ENCODE data around the gene UPF1.
A peak's percentile ranks its signal among the peaks of the same experiment; 100 is the strongest.
"Not testable (repeated sequence)": the region's sequence is repeated elsewhere in the genome, so short reads cannot be mapped to it uniquely, and the experiment has no call there.

Gene UPF1

DNA sequence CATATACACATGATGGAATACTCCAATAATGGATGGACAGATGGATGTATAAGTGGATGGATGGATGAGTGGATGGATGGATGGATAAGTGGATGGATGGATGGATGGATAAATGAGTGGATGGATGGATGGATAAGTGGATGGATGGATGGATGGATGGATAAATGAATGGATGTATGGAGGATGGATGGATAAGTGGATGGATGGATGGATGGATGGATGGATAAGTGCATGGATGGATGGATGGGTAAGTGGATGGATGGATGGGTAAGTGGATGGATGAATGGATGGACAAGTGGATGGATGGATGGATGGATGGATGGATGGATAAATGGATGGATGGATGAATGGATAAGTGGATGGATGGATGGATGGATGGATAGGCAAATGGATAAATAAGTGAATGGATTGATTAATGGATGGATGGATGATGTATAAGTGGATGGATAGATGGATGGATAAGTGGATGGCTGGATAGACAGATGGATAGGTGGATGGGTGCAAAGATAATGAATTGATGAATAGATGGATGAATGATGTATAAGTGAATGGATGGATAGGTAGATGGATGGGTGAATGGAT, 32.3 kb upstream of the UPF1 start:
- DNase-seq = no peak

DNA sequence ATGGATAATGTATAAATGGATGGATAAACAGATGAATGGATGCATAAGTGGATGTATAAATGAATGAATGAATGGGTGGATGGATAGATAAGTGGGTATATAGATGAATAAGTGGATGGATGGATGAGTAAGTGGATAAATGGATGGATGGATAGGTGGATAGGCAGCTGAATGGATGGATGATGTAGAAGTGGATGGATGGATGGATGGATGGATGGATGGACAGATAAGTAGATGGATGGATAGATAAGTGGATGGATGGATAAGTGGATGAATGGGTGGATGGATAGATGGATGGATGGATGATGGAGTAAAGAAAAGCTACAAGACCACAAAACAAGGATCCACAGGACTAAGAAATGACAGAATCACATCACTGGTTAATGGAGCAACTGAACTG, 31.7 kb upstream of the UPF1 start:
- no peak for DNase-seq

GRCh38 chr19:18800636-18801035, 31.1 kb upstream of the UPF1 start:
- DNase-seq = no peak

DNA sequence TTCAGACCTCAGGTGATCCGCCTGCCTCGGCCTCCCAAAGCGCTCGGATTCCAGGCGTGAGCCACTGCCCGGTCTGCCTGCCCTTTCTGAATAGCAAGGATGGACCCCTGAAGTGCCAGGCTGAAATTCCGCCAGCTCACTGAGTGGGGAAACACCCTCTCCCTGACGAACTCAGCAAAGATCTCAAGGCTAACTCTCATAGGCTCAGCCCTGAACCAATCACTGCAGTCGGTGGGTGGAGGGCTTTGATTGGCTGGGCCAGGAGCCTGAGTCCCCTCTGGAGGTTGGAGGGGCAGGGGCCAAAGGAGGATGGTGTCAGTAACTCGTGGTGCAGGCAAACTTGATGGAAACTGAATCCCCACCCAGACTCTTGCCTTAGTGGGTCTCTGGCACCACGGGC, 29.4 kb upstream of the UPF1 start:
- no peak for DNase-seq

- no peak for DNase-seq
Observed at GRCh38 chr19:18803550-18804138, 28.1 kb upstream of the UPF1 start.

DNA sequence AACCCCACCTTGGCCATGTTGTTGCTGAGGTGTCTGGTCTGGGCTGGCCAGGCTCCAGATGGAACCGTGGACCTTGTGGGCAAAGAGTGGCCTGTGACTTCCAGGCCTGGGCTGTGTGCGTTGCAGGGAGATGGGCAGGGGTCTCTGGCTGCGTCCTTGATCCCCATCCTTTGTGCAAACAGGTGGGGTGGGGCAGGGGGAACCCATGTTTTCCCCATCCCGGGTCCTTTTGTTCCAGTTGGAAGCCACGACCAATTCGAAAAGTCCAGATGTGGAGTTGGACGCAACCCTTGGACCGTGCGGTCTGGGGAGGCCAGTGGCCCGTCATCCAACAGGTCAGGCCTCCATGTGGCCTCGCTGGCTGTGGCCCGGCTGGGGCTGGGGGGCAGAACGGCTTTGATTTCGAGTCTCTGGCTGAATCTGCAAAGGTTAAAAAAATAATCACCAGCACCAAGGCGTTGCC, 27.6 kb upstream of the UPF1 start:
- DNase-seq = no peak

GRCh38 chr19:18804643-18805042, 27.1 kb upstream of the UPF1 start:
- DNase-seq = no peak

DNA sequence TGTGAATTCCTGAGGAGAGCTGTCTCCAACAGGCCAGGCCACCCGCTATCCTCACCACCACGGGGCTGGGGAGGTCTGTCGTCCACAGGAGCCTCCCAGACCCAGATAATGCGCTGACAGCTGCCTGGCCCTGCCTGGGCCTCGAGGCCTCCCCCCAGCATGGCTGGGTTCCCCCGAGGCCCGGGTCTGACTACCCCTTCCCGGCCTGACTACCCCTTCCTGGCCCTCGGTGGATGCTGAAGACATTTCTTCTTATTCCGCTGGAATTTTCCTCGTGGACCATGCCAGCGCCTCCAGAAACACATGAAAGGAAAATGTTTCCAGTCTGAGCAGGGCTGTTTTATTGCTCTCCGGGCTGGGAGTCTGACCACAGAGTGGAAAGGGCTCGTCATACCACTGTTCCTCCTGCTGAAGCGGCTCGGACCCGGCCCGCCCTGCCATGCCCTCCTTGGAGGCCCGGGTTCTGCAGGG, 23.9 kb upstream of the UPF1 start:
- no peak for DNase-seq

- DNase-seq = no peak
Observed at GRCh38 chr19:18809149-18809868, 22.4 kb upstream of the UPF1 start.

DNA sequence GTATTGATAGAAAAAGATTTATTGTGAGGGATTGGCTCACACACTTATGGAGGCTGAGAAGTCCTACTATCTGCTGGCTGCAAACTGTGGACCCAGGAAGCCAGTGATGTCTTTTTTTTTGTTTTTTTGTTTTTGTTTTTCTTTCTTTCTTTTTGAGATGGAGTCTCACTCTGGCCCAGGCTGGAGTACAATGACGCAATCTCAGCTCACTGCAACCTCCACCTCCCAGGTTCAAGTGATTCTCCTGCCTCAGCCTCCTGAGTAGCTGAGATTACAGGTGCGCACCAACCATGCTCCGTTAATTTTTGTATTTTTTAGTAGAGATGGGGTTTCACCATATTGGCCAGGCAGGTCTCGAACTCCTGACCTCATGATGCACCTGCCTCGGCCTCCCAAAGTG, 20.1 kb upstream of the UPF1 start:
- not testable (repeated sequence) for DNase-seq

DNA sequence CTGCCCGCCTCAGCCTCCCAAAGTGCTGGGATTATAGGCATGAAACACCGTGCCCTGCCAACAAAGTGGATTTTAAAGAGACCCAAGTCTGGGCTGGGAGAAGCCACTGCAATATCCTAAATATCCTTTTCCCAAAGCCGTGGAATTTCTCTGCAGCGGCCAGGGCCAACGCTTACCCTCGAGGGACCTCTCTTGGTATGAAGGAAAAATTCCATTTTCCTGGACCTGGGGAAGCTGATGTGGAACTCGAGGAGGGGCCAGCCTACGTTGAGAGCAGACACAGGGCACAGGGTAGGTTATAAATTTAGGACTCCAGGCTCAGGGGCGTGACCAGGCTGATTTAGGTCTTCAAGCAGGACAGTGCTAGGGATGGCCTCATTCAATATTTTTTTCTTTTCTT, 17.7 kb upstream of the UPF1 start:
- no peak for DNase-seq

- no peak for DNase-seq
Observed at GRCh38 chr19:18815673-18816072, 16.1 kb upstream of the UPF1 start.

DNA sequence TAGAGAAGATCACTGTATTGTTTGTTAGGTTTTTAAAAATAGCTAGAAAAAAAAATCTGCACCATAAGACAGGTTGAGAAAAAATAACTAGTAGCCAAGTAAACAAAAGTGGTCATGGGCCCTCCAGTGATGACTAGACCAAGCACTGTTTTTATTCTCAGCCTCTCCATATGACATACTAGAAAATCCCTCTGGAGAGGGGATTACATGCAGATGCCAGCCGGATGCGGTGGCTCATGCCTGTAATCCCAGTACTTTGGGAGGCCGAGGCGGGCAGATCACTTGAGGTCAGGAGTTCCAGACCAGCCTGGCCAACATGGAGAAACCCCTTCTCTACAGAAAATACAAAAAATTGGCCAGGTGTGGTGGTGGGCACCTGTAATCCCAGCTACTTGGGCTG, 15.1 kb upstream of the UPF1 start:
- DNase-seq = not testable (repeated sequence)

GRCh38 chr19:18817574-18817973, 14.2 kb upstream of the UPF1 start:
- no peak for DNase-seq

DNA sequence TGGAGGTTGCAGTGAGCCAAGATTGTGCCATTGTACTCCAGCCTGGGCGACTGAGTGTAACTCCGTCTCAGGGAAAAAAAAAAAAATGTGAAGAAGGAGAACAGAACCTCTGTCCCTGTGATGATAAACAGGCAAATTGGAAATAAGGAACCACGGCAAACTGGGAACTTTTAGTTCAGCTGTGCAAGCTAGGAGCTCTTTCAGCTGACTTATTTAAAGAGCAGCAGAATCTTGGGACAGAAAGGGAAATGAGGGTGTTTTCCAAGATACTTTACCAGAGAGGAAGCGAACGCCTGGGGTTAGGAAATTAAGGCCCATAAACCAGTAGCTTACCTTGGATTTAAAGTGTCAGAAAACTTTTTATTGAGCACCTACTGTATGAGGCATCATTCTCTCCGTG, 3.0 kb upstream of the UPF1 start:
- no peak for DNase-seq

DNA sequence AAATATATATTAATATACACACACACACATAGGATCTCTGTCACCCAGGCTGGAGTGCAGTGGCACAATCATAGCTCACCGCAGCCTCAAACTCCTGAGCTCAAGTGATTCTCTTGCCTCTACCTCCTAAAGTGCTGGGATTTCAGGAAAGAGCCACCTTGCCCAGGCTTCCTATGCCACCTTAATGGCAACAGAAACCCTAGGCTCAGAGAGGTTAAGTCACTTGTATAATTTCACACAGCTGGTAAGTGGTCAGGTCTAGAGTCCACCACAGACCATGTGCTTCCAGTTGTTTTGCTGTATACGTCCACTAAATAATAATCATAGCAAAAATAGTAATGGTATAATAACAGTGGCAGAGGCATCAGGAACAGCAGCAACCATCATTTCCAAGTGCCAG, 1.3 kb upstream of the UPF1 start:
- DNase-seq = no peak

- DNase-seq = peak; percentile 62
Observed at GRCh38 chr19:18832306-18833140, 764 bp downstream of the UPF1 start.

DNA sequence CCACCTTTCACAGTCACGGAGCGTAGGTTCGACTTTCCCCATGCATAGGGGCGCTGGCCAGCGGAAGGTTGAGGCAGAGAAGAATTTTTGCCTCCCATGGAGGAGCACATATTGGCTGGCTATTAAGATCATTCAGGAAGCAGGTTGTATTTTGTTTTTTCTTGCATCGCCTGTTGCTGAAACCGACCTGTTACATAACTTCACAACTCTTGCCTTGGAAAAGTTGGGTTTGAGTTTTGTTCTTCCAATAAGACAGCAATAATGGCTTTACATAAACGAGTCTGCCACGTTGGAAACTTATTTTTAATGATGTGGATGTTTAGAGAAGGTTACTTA, 1.4 kb downstream of the UPF1 start:
- DNase-seq = no peak

GRCh38 chr19:18833849-18834643, 2.3 kb downstream of the UPF1 start:
- peak; percentile 66 for DNase-seq

- no peak for DNase-seq
Observed at GRCh38 chr19:18834644-18834984, 2.9 kb downstream of the UPF1 start.

- no peak for DNase-seq
Observed at GRCh38 chr19:18839465-18840287, 7.9 kb downstream of the UPF1 start.

Measured in DMS53 (cell line).